HG03097 (cell line): ENCODE results near the gene HGFAC.
"Not testable (repeated sequence)": the region's sequence is repeated elsewhere in the genome, so short reads cannot be mapped to it uniquely, and the experiment has no call there.

Source experiments
- ATAC-seq: cut with Tn5 transposase; IDR thresholded peaks from one replicate; pipeline ENCODE4 v1.9.1; 2021; ENCODE audit not compliant: unreplicated experiment, low FRiP score

Gene HGFAC

DNA sequence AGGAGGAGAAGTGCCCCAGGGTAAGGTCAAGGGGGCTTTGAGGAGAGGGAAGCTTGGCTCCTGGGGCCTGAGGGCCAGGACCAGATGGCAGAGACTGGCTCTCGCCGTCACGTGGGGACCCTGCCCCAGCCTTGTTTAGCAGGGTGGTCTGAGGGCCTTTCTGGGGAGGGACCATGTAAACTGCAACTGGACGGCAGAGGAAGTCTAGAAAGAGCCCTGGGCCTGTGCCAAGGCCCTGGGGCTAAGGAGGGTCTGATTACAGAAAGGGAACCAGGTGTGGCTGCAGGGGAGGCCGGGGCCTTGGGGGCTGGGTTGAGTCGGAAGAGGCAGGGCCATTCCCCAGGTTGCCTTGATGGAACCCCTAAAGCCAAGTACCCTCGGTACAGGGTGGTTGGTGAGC, 1.8 kb upstream of the HGFAC start:
- ATAC-seq, result no peak

DNA sequence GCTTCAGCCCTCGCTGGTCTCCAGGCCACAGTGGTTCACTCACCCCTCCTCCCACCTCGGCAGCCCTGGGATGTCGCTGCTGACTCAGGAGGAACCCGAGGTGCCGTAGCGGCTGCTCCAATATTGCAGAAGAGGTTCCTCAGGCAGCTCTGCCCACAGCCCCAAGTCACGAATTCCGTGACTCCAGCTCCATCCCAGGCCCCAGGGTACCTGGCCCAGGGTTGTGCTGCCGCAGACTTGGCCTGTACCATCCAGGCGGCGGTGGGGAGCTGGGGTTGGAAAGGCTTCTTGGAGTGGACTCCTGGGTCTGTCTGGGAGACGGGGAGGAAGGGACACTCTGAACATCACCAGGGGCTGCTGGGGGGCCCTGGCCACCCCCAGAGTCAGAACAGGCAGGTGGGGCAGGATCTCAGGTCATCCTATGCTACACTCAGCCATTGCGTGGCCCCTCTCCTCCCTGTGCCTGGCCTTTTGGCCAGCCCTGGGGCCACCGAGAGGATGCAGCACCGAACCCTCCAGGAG, 728 bp upstream of the HGFAC start:
- no peak for ATAC-seq

DNA sequence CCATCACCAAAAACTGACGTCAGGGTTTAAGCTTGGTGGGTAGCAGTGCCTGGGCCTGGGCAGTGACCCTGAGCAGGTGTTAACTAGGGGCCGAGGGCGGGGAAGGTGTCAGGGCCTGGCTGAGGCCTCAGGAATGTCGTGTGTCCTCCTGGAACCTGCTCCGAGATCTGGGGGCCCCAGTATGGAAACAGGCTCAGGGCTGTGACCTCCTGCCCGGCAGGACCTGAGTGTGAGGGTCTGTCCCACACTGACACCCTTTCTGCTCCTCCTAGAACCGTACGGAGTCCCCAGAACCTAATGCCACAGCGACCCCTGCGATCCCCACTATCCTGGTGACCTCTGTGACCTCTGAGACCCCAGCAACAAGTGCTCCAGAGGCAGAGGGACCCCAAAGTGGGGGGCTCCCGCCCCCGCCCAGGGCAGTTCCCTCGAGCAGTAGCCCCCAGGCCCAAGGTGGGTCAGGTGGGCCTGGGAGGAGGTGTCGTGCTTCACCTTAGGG, 741 bp downstream of the HGFAC start:
- no peak for ATAC-seq

DNA sequence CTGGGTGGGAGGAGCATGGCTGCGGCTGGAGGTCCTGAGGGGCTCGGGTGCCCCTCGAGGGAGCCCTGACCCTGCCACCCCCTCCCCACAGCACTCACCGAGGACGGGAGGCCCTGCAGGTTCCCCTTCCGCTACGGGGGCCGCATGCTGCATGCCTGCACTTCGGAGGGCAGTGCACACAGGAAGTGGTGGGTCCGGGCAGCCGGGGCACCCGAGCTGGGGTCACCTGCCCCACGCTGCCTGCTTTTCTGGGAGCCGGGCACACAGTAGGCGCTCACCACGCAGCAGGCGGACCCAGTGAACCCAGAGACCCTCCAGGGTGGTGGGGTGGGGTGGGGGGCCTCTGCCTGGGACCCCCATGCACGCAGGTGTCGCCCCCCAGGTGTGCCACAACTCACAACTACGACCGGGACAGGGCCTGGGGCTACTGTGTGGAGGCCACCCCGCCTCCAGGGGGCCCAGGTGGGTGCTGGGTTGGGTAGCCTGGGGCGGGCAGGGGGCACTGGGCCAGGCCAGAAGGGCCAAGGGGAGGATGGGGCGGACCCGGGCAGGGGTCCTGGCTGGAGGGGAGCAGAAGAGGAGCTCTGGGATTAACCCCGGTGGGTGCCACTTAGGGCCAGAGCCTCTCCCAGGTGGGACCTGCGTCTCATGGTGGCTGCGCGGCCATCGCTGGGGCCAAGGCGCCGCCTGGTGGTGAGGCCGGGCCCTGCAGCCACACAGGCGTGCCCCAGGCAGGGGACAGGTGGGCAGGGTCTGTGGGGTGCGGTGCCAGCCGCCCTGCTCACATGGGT, 1.4 kb downstream of the HGFAC start:
- no peak for ATAC-seq

DNA sequence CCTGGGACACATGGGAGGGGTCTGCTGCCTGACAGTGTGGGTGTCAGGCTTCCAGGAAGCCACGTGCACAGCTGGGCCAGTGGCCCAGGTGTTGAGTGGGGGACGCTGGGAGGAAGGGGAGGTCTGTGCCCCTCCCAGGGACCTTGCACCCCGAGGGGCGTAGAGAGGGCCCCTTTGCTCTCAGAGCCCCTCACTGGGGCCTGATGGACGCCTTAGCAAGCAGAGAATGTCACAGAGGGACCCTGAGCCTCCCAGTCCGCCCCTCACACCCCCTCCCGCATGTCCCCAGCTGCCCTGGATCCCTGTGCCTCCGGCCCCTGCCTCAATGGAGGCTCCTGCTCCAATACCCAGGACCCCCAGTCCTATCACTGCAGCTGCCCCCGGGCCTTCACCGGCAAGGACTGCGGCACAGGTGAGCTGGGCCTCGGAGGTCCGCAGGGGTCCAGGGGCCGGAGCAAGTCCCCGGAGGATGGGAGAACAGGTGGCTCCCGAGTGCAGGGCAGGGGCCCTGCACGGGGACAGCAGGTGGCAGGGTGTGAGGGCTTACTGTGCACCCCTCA, 2.1 kb downstream of the HGFAC start:
- ATAC-seq, result no peak

DNA sequence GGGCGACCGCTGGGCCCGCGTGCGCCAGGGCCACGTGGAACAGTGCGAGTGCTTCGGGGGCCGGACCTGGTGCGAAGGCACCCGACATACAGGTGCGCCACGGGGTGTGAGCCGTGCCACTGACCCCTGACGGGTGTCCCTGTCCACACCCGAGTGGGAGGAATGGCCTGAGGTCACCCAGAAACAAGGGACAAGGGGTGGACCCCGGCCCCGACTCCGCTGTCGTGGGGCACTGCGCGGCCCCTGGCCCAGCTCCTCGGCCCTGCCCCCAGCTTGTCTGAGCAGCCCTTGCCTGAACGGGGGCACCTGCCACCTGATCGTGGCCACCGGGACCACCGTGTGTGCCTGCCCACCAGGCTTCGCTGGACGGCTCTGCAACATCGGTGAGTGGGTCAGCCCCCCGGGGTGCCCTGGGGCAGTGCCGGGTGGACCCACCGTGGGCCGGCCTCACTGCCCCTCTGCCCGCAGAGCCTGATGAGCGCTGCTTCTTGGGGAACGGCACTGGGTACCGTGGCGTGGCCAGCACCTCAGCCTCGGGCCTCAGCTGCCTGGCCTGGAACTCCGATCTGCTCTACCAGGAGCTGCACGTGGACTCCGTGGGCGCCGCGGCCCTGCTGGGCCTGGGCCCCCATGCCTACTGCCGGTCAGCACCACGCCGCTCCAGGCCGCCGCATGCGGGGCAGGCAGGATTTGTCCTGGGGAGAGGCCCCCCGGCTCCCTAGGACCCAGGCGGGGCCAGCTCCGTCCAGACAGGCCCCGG, 2.8 kb downstream of the HGFAC start:
- no peak for ATAC-seq

DNA sequence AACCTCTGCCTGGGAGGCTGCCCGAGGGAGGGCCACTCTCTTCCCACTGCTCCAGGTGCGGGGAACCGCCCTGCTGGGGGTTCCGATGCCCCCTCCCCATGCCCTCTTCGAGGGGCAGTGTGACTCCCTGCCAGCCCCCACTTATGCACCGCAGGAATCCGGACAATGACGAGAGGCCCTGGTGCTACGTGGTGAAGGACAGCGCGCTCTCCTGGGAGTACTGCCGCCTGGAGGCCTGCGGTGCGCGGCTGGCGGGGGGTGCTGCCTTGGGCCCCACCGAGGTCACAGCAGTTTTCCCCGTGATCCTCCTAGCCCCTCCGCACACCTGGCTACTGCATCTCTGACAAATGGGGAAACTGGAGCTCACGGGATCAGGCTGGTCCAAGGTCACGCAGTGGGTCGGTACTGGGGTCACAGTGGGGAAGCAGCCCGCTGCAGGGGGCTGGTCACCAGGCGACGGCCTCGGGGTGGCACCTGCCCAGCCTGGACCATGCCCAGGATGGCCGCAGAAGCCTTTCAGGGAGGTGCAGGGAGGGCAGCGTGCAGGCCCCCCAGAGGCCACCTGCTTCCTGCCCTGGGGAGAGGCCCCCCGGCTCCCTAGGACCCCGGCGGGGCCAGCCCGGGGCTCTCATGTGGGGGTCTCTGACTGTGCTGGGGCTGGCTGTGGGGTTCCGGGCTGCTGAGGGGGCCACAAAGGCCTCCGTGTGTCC, 3.5 kb downstream of the HGFAC start:
- no peak for ATAC-seq

DNA sequence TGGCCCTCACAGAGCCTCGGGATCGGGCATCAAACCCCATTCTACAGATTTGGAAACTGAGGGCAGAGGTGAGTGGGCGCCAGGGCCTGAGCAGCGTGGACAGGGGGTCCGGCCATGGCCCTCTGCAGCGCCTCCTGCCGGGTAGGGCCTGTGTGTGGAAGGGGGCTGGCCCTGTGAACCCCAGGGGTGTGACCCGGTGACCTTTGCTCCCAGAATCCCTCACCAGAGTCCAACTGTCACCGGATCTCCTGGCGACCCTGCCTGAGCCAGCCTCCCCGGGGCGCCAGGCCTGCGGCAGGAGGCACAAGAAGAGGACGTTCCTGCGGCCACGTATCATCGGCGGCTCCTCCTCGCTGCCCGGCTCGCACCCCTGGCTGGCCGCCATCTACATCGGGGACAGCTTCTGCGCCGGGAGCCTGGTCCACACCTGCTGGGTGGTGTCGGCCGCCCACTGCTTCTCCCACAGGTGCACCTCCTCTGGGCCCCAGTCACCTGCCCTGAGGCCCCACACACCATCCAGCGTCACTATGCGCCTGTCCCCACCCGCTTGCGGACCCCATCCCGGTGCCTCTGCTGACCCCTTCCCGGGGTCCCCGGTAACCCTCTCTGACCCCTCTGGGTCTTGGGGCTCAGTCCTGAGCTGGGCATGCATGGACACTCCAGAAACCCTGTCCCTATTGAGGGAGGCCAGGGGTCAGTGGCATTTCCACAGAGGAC, 4.2 kb downstream of the HGFAC start:
- no peak for ATAC-seq

DNA sequence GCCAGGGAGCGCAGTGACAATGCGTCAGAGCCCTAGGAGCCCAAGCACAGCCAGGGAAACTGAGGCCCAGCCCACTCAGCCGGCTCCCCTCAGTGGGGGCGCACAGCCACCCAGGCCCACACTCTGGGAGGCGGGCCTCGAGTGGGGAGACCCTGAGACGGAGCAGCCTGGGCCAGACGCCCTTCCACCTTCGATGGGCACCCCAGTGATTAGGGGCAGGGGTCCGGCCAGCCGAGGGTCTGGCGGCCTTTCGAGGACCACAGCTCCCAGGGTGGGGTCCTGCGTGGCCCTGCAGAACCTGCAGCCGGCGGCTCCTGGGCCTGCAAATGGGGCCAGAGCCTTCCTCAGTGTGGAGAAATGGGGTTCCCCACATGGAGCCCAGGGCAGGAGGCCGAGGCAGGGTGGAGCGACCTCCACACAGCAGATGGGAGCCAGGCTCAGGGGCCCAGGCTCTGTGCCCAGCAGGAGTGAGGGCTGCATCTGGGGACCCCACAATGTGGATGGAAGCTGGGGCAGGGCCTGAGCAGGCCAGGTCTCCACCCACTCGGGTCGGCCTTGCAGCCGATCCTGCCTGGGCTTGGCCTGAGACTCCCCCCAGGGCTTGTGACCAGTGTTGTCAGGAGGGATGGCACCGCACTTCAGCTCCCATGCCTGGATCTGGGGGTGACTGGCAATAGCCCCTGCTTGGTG, 5.0 kb downstream of the HGFAC start:
- ATAC-seq, result no peak

DNA sequence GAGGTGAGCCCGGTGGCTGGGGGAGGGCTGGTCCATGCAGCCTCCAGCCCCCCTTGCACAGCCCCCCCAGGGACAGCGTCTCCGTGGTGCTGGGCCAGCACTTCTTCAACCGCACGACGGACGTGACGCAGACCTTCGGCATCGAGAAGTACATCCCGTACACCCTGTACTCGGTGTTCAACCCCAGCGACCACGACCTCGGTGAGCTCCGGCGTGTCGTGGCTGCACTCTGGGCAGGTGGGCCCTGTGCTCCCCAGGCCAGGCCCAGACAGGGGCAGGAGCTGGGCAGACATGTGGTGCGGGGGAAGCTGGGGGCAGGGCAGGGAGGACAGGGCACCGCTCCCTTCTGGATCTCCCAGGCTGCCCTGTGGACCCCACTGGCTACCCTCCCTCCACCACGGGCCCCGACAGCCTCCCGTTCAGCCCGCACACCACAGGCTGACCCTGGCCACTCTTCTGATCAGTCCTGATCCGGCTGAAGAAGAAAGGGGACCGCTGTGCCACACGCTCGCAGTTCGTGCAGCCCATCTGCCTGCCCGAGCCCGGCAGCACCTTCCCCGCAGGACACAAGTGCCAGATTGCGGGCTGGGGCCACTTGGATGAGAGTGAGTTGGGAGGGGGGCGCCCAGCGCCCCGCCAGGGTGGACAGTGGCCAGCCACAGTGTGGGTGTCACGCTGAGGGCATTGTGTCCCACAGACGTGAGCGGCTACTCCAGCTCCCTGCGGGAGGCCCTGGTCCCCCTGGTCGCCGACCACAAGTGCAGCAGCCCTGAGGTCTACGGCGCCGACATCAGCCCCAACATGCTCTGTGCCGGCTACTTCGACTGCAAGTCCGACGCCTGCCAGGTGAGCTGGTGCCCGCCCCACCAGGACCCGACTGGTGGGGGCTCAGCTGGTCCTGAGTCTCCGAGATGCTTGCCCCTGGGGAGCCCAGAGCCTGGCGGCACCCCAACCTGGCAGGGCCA, 5.9 kb downstream of the HGFAC start:
- ATAC-seq, result no peak

DNA sequence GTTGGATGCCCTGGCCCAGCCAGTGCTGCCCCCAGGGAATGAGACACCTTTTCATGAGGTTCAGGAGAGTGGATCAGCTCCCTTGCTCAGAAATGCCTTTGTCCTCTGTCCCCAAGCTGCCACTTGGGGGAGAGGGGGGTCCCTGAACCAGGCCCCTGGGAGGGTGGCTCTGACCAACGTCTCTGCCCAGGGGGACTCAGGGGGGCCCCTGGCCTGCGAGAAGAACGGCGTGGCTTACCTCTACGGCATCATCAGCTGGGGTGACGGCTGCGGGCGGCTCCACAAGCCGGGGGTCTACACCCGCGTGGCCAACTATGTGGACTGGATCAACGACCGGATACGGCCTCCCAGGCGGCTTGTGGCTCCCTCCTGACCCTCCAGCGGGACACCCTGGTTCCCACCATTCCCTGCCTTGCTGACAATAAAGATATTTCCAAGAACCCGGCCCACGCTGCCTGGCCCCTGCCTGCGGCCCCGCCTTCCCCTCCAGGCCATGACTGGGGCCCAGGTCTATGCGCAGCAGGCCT, 7.3 kb downstream of the HGFAC start:
- no peak for ATAC-seq

DNA sequence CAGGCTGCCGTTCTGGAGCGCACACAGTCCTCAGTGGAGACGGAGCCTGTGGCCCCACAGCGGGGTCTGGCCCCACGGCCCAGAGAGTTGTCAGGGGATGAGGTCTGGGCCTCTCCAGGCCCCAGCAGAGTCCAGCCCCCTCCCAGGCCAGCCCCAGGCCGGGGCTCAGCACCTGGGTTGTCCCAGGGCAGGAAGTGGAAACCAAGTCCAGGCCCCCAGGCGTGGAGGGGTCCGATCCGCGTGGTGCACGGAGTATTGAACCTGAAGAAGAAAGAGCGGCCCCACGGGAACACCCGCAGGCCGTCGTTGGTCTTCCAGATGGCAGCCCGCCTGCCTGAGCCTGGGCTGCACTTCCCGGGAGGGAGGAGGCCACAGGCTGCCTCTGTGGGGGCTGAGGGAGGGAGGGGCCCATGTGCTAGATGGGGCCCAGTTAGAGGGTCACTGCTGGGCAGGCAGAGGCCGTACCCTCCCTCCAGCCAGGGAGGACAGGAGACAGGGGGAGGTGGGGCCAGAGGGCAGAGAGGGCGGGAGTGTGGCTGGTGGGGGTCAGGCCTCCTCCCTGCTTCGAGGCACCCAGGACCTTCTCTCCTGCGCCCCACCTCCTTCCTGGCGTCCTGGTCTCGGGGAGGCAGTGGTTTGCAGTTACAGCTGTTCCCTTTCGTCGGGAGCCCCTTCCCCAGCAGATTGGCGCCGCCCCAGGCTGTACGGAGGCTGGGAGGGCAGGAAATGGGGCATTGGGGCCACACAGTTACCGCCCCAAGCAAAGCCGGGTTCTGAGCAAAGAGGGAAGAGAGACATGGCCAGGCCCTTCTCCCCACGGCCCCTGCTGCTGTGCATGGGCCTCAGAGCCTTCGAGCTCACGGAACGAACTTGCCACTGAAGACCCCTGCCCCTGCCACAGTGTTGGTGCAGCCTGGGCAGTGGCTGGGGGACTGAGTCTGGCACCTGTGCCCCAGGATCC, 8.1 kb downstream of the HGFAC start:
- ATAC-seq, result no peak

DNA sequence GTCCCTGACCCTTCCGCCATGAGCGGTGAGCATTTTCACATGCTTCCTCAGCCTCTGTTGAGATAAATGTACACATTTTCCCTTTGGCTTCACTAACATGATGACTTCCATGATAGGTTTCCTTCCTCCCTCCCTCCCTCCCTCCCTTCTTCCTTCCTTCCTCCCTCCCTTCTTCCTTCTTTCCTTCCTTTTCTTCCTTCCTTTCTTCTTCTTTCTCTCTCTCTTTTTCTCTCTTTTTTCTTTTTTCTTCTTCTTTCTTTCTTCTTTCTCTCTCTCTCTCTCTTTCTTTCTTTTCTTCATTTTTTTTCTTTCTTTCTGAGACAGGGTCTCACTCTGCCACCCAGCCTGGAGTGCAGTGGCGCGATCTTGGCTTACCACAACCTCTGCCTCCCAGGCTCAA, 8.9 kb downstream of the HGFAC start:
- no peak for ATAC-seq

DNA sequence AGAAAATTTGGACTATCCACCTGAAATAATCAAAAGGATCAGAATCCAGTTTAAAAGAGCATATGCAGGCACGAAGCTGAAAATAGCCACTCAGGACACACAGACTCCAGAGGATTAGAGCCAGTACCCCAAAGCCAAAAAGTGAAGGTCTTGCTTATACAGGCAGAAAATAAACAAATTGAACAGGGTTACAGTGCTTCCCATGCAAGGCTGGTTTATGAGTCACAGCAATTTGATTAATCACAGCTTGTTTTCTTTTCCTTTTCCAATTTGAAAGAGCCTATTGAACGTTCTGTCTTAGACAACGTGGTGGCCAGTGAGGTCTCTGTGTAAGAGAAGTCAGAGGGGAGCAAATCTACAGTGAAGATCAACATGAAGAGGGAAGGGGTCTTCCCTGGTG, 10.2 kb downstream of the HGFAC start:
- ATAC-seq, result no peak

DNA sequence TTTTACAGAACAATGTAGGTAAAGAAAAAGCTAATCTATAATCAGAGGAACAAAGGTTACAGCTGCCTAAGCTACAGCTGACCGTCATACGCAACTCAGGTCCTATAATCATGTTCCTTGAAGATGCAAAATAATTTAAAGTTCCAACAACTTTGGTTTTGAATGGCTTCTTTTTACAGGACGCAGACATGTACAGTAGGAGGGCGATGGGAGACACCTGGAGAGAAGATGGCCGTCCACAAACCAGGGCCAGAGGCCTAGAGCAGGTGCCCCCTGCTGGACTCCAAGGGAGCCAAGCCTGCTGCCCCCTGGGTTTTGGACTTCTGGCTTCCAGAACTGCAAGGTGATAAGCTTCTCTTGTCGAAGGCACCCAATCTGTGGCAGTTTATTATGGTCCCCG, 10.6 kb downstream of the HGFAC start:
- no peak for ATAC-seq

DNA sequence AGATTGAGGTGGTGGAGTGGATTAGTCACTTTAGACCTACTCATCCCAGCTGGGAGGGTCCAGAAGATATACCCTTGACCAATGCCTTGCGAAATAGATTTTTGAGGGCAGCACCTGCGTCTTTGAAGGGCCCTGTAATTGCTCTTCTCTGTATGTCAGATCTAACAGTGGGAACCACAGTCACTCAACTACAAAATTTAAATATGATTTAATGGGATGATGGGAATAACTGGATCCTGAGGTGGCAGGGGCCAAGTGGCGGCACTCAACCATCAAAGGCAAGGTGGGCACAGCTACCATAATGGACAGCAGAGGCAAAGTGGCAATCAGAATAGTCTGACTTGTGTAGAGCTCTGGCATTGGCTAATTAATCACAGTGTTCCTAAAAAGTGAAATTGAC, 13.8 kb downstream of the HGFAC start:
- ATAC-seq, result not testable (repeated sequence)

DNA sequence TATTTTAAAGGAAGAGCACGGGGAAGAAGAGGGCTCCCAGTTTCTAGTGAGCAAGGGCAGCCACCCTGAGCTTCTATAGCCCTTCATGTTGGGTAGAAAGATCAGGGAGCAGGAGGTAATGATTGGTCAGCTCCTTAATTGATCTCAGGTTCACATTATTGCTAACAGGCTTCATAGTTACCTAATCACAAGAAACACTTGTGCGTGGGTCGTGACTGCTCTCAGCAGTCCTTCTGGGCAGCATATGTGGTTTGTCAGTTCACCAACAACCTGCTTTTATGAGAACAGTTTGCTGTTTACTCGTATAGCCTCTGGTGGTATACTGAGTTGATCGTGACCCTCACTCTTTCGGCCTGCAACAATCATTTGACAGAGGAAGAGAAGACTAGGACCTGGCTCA, 16.6 kb downstream of the HGFAC start:
- no peak for ATAC-seq
